AG04450 (cell line): ENCODE results near the gene DHRSX. TPM values are rescaled to one million over a fixed set of nuclear protein-coding genes. Genes with fewer than 3 reads are reported as not detected.
"Not testable (repeated sequence)": the region's sequence is repeated elsewhere in the genome, so short reads cannot be mapped to it uniquely, and the experiment has no call there.

Source experiments
- CTCF ChIA-PET: fragments of 300-600, 350-600 bp; formaldehyde crosslinking; extraction: SDS; loops from one replicate; lab custom pipeline; 2022; ENCODE audit warnings: antibody characterized with exemption, inconsistent platforms; lab: Charles Lee
- POLR2A ChIA-PET: fragments of 350-600 bp; formaldehyde crosslinking; extraction: SDS; loops from one replicate; lab custom pipeline; 2021; ENCODE audit warnings: antibody characterized with exemption, inconsistent platforms; lab: Yijun Ruan, JAX
- DNase-seq: peaks from one replicate; pipeline ENCODE4 v3.0.0-alpha.2; 2011; ENCODE audit warnings: low read depth, low spot score
- H3K27ac ChIP-seq: one replicate; pipeline ENCODE4 v1.5.1; 2012; ENCODE audit warnings: low read depth, low read length, control low read depth
- H3K27me3 ChIP-seq: one replicate; pipeline ENCODE4 v1.6.0; 2012; ENCODE audit warnings: low read length; ENCODE audit not compliant: control insufficient read depth, insufficient read depth
- H3K4me3 ChIP-seq: 2 replicates; pipeline ENCODE4 v1.5.1; 2011; ENCODE audit warnings: mild to moderate bottlenecking, low read depth, low read length, control low read depth
- H3K9me3 ChIP-seq: 2 replicates; pipeline ENCODE4 v1.5.1; 2012; ENCODE audit warnings: low read length; ENCODE audit not compliant: control insufficient read depth, insufficient read depth
- polyA plus RNA-seq: library from polyadenylated mRNA; depleted of rRNA; stranded (reverse); fragments of >200 nt; gene quantifications from 2 replicates; pipeline ENCODE4 v1.2.3, GENCODE V29; 2011
- TF ChIP-seq, protein P1 (sequence below): IDR thresholded peaks from 2 replicates; pipeline ENCODE4 v1.5.1; 2011; ENCODE audit warnings: low read depth, low read length, control low read depth, inconsistent platforms

The DHRSX gene
- polyA plus RNA-seq, 1 experiment = 43.2 TPM

DNA sequence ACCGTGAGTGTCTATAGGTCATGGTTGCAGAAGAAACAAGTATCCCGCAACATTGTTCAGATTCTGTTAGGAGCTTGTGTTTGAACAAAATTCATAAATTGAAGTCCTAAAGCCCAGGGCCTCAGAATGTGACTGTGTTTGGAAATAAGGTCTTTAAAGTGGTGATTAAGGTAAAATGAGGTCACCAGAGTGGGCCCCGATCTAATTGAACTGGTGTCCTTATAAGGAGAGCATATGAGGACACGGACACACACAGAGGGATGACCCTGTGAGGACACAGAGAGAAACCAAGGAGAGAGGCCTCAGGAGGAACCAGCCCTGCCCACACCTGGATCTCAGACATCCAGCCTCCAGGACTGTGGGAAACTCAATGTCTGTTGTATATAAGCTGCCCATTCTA lies 76.9 kb downstream of the DHRSX start:
- TF ChIP-seq, protein P1, sequence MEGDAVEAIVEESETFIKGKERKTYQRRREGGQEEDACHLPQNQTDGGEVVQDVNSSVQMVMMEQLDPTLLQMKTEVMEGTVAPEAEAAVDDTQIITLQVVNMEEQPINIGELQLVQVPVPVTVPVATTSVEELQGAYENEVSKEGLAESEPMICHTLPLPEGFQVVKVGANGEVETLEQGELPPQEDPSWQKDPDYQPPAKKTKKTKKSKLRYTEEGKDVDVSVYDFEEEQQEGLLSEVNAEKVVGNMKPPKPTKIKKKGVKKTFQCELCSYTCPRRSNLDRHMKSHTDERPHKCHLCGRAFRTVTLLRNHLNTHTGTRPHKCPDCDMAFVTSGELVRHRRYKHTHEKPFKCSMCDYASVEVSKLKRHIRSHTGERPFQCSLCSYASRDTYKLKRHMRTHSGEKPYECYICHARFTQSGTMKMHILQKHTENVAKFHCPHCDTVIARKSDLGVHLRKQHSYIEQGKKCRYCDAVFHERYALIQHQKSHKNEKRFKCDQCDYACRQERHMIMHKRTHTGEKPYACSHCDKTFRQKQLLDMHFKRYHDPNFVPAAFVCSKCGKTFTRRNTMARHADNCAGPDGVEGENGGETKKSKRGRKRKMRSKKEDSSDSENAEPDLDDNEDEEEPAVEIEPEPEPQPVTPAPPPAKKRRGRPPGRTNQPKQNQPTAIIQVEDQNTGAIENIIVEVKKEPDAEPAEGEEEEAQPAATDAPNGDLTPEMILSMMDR = no peak
- ChIA-PET CTCF (no interaction called here), POLR2A (no interaction called here)
- H3K27ac ChIP-seq = no peak overlapping the region
- H3K27me3 ChIP-seq = no peaks in the 10 kb centered on the region
- DNase-seq = no peak
- no peaks in the 10 kb centered on the region for H3K9me3 ChIP-seq
- no peak overlapping the region for H3K4me3 ChIP-seq

DNA sequence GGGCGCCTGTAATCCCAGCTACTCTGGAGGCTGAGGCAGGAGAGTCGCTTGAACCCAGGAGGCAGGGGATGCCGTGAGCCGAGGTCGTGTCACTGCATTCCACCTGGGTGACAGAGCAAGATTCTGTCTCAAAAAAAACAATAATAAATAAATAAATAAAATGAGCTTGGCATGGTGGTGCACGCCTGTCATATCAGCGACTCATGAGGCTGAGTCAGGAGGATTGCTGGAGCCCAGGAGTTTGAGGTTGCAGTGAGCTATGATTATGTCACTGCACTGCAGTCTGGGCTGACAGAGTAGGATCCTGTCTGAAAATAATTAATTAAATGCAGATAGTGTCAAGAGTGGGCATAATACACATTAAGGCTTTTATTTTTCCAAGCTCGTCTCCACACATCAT lies 77.5 kb downstream of the DHRSX start:
- DNase-seq = no peak
- POLR2A ChIA-PET = no interaction called here
- CTCF ChIA-PET = no interaction called here
- TF ChIP-seq, protein P1 = no peak
- no peak overlapping the region for H3K4me3 ChIP-seq
- no peaks in the 10 kb centered on the region for H3K27me3 ChIP-seq
- no peaks in the 10 kb centered on the region for H3K9me3 ChIP-seq
- H3K27ac ChIP-seq = no peak overlapping the region

DNA sequence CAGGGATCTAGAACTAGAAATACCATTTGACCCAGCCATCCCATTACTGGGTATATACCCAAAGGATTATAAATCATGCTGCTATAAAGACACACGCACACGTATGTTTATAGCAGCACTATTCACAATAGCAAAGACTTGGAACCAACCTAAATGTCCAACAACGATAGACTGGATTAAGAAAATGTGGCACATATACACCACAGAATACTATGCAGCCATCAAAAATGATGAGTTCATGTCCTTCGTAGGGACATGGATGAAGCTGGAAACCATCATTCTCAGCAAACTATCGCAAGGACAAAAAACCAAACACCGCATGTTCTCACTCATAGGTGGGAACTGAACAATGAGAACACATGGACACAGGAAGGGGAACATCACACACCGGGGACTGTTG lies 81.4 kb downstream of the DHRSX start:
- CTCF ChIA-PET, H3K4me3 ChIP-seq, H3K27ac ChIP-seq, H3K27me3 ChIP-seq, DNase-seq, POLR2A ChIA-PET, H3K9me3 ChIP-seq: not testable (repeated sequence)

GRCh38 chrX:2418000-2418399 lies 82.8 kb downstream of the DHRSX start:
- TF ChIP-seq, protein P1 = no peak
- CTCF ChIA-PET = no interaction called here
- Histone ChIP-seq H3K27ac (no peak overlapping the region), H3K9me3 (no peaks in the 10 kb centered on the region), H3K4me3 (no peak overlapping the region), H3K27me3 (no peaks in the 10 kb centered on the region)
- POLR2A ChIA-PET = no interaction called here
- DNase-seq = no peak

- no peak for DNase-seq
- TF ChIP-seq, protein P1 = no peak
- Histone ChIP-seq H3K4me3 (no peak overlapping the region), H3K9me3 (no peaks in the 10 kb centered on the region), H3K27me3 (no peaks in the 10 kb centered on the region), H3K27ac (no peak overlapping the region)
- ChIA-PET CTCF (no interaction called here), POLR2A (no interaction called here)
Measured at GRCh38 chrX:2416851-2417604, 83.7 kb downstream of the DHRSX start.
